Upper lobe of left lung (tissue), 6 donors: ENCODE results near the gene KDM8. TPM values are rescaled to one million over a fixed set of nuclear protein-coding genes. Genes with fewer than 3 reads are reported as not detected.
A peak's percentile ranks its signal among the peaks of the same experiment; 100 is the strongest.

Experiments used
- ATAC-seq, 2 donors: fragments of 200-7000 bp; cut with Tn5 transposase; one replicate each; pipeline ENCODE4 v1.9.1; 2022; ENCODE audit warnings: mild to moderate bottlenecking in 2 of 2, moderate library complexity in 2 of 2; ENCODE audit not compliant: low FRiP score in 2 of 2
- DNase-seq, 2 donors: peaks; one replicate each; pipeline ENCODE4 v3.0.0-alpha.2; 2019 to 2020
- H3K27ac ChIP-seq, 4 donors: fragments of 200-600 bp; sonication (generic); one replicate each; pipeline ENCODE4 v1.5.1; 2016 to 2019
- H3K27me3 ChIP-seq, 4 donors: fragments of 200-600 bp; sonication (generic); one replicate each; pipeline ENCODE4 v1.5.1; 2017 to 2019
- H3K36me3 ChIP-seq, 4 donors: fragments of 200-600 bp; sonication (generic); one replicate each; pipeline ENCODE4 v1.5.1; 2016 to 2019
- H3K4me1 ChIP-seq, 4 donors: fragments of 200-600 bp; sonication (generic); one replicate each; pipeline ENCODE4 v1.5.1; 2018 to 2019
- H3K4me3 ChIP-seq, 4 donors: fragments of 200-600 bp; sonication (generic); one replicate each; pipeline ENCODE4 v1.5.1; 2017 to 2019; ENCODE audit warnings: mild to moderate bottlenecking in 2 of 4, moderate library complexity in 1 of 4
- H3K9me3 ChIP-seq, 4 donors: fragments of 200-600 bp; sonication (generic); one replicate each; pipeline ENCODE4 v1.5.1; 2018 to 2019
- CTCF ChIP-seq, 6 experiments: fragments of 450-650 bp in 4 of 6; fragments of 200-600 bp in 2 of 6; sonication (generic) in 2 of 6; IDR thresholded peaks; one replicate each; pipeline ENCODE4 v1.5.1; 2016 to 2019; ENCODE audit warnings: antibody characterized with exemption in 6 of 6
- EP300 ChIP-seq, 4 donors: sonication (generic); formaldehyde crosslinking; IDR thresholded peaks; one replicate each; pipeline ENCODE4 v1.5.1; 2017; ENCODE audit warnings: antibody characterized with exemption in 4 of 4, control low read depth in 2 of 4
- POLR2A ChIP-seq, 4 donors: fragments of 450-650 bp; IDR thresholded peaks; one replicate each; pipeline ENCODE4 v1.5.1; 2016 to 2017; ENCODE audit warnings: antibody characterized with exemption in 4 of 4, mild to moderate bottlenecking in 2 of 4
- POLR2AphosphoS5 ChIP-seq, 2 donors: sonication (generic); formaldehyde crosslinking; IDR thresholded peaks; one replicate each; pipeline ENCODE4 v1.5.1; 2017; ENCODE audit warnings: antibody characterized with exemption in 2 of 2
- WGBS, 2 donors: methylation state at CpG; one replicate each; pipeline ENCODE4 v1.1.5; 2017 to 2018; 5-methylcytosine and 5-hydroxymethylcytosine counted together
- total RNA-seq, 6 donors: library from RNA; depleted of rRNA in 4 of 6; stranded (reverse); fragments of >200 nt in 4 of 6; gene quantifications; one replicate each; pipeline versions ENCODE4 v1.1.0 to v1.2.1, GENCODE V29; 2016 to 2021
- donor health status: DM: no; HTN: no; CAD: no; lungs with moderate emphysema.
- donor health status: DM: no; HTN: yes; CAD: no; lungs with severe emphysema.

Gene KDM8
- total RNA-seq = 10 to 100 TPM in 1 of 6 donors, 1 to 10 TPM in 5; 5.1 to 50.3 (median 6.2) TPM

- 1% methylated on average over 61 of the region's 70 CpGs; no CpG with 5 or more reads in 1 of the 2 donors for WGBS, 2 donors
These were observed at the start of gene KDM8 for GRCh38 chr16:27203507-27204311. TSS of gene KDM8 (plus strand) at chr16:27203526. CDS start at chr16:27210124, 6,598 bp downstream.

GRCh38 chr16:27154705-27155521 is 48.4 kb upstream of the KDM8 start:
- peak; percentile 30 to 46 for DNase-seq
- no peak overlapping the region for H3K4me3 ChIP-seq
- peak; percentile 90 to 99 (median 93) for TF ChIP-seq CTCF (IDR thresholded peaks at IDR 0.05)
- no peak for TF ChIP-seq POLR2A (IDR thresholded peaks at IDR 0.05)
- no peak for TF ChIP-seq POLR2AphosphoS5 (IDR thresholded peaks at IDR 0.05)
- TF ChIP-seq EP300 (IDR thresholded peaks at IDR 0.05) = no peak
- H3K9me3 ChIP-seq = no peaks in the 10 kb centered on the region
- ATAC-seq = peak; percentile 67 to 90
- H3K36me3 ChIP-seq = no peaks in the 10 kb centered on the region
- WGBS, 2 donors = 17 to 18% methylated on average over 20 to 24 of the region's 24 CpGs
- no peak overlapping the region for H3K27ac ChIP-seq
- H3K27me3 ChIP-seq = no peaks in the 10 kb centered on the region
- peaks cover 0 to 7% (median 5%) of the 10 kb centered on the region in 4 donors for H3K4me1 ChIP-seq

More at GRCh38 chr16:27203507-27204311, at the start of gene KDM8:
- H3K27me3 ChIP-seq = no peaks in the 10 kb centered on the region
- no peaks in the 10 kb centered on the region for H3K9me3 ChIP-seq
- TF ChIP-seq CTCF (IDR thresholded peaks at IDR 0.05) = peak in 2 of 6 experiments; percentile 8 to 9
- TF ChIP-seq EP300 (IDR thresholded peaks at IDR 0.05) = peak in 1 of 4 donors; percentile 38
- TF ChIP-seq POLR2AphosphoS5 (IDR thresholded peaks at IDR 0.05) = peak; percentile 70 to 88
- peak in 3 of 4 donors; percentile 37 to 80 (median 39) for TF ChIP-seq POLR2A (IDR thresholded peaks at IDR 0.05)
- H3K4me1 ChIP-seq = peaks cover 11 to 22% (median 15%) of the 10 kb centered on the region in 4 donors
- H3K36me3 ChIP-seq = peaks cover 0 to 2% (median 0%) of the 10 kb centered on the region in 4 donors
- ATAC-seq (peak; percentile 98), DNase-seq (peak; percentile 97 to 99)
- H3K4me3 ChIP-seq = peak within 1 kb of the TSS; percentile 40 to 69 (median 63)
- peak within 1 kb of the TSS; percentile 91 to 96 (median 94) for H3K27ac ChIP-seq

GRCh38 chr16:27156579-27156978 is 46.7 kb upstream of the KDM8 start:
- no peak overlapping the region for H3K27ac ChIP-seq
- no peaks in the 10 kb centered on the region for H3K27me3 ChIP-seq
- peaks cover 0 to 7% (median 5%) of the 10 kb centered on the region in 4 donors for H3K4me1 ChIP-seq
- no peaks in the 10 kb centered on the region for H3K9me3 ChIP-seq
- no peaks in the 10 kb centered on the region for H3K36me3 ChIP-seq
- WGBS, 2 donors = 28 to 37% methylated on average over 3 of the region's 3 CpGs
- TF ChIP-seq CTCF (IDR thresholded peaks at IDR 0.05) = no peak
- no peak for TF ChIP-seq POLR2A (IDR thresholded peaks at IDR 0.05)
- TF ChIP-seq POLR2AphosphoS5 (IDR thresholded peaks at IDR 0.05) = no peak
- no peak for TF ChIP-seq EP300 (IDR thresholded peaks at IDR 0.05)
- ATAC-seq (no peak), DNase-seq (no peak)
- H3K4me3 ChIP-seq = no peak overlapping the region

DNA sequence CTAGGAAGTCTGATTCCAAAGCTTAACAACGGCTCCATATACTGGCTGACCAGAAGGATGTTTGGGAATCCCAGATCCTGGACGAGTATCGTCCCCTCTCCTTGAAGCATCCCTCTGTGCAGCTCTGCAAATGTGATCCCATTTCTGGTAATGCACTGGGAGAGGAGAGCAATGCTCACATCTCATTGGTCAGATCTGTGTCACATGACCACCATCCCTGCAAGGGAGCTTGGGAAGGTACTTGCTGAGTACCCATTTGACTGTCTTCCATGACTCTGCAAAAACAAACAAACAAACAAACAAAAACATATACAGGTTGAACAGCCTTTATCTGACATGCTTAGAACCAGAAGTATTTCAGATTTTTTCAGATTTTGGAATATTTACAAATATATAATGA is 41.9 kb upstream of the KDM8 start:
- no peak for ATAC-seq
- DNase-seq = no peak
- Histone ChIP-seq H3K27ac (no peak overlapping the region), H3K4me3 (no peak overlapping the region), H3K9me3 (peaks cover 3 to 20% (median 12%) of the 10 kb centered on the region in 4 donors), H3K4me1 (no peaks in the 10 kb centered on the region), H3K36me3 (no peaks in the 10 kb centered on the region), H3K27me3 (no peaks in the 10 kb centered on the region)
- WGBS, 2 donors = 74 to 100% methylated on average over 2 to 3 of the region's 3 CpGs
- TF ChIP-seq POLR2A (IDR thresholded peaks at IDR 0.05) (no peak), EP300 (IDR thresholded peaks at IDR 0.05) (no peak), CTCF (IDR thresholded peaks at IDR 0.05) (no peak), POLR2AphosphoS5 (IDR thresholded peaks at IDR 0.05) (no peak)
